Measurements from ENCODE around the gene SYNM.

The SYNM gene

DNA sequence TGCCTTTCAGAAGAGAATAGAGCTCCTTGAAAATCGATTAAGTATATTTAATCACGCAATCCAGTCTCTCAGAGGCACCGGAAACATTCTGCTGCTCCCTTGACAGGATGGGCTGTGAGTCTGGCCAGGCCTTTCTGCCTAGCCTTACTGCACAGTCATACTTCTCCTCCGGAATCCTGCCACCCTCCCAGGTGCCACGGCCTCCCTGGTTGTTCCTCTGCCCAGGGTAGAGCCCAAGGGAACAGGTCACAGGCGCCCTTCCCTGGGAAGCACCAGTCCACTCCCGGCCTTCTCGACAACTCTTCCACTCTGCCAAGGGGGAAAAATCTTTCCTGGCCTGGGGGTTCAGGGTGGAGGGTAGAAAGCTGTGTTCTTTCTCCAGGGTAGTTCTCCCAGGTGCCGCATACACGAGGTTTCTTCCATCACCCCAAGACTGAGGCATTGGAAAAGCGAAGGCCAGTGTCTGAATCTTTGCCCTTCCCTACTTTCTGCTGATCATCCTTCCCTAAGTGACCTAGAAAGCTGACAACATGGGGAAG is 17.4 kb upstream of the SYNM start:
- H3K4me3 ChIP-seq (ENCODE audit: low read depth, low read length): no peak overlapping the region
- TF ChIP-seq CTCF (IDR thresholded peaks at IDR 0.05; ENCODE audit: borderline replicate concordance, insufficient read depth, low read depth, low read length): no peak

- TF ChIP-seq CTCF (IDR thresholded peaks at IDR 0.05; ENCODE audit: borderline replicate concordance, insufficient read depth, low read depth, low read length): no peak
- no peak overlapping the region for H3K4me3 ChIP-seq (ENCODE audit: low read depth, low read length)
Measured at GRCh38 chr15:99090011-99090699, 14.7 kb upstream of the SYNM start.

DNA sequence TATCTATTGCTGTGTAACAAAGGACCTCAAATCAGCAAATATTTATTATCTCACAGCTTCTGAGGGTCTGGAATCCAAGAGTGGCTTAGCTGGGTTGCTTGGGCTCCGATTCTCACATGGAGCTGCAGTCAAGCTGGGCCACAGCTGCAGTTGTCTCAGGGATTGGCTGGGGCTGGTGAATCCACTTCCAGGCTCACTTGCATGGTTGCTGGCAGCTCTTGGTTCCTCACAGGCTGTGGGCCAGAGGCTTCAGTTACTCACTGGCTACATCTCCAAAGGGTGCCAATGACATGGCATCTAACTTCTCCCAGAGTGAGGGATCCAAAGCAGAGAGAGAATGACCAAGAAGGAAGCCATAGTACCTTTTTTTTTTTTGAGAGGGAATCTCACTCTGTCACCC is 13.9 kb upstream of the SYNM start:
- H3K4me3 ChIP-seq (ENCODE audit: low read depth, low read length): no peak overlapping the region
- no peak for TF ChIP-seq CTCF (IDR thresholded peaks at IDR 0.05; ENCODE audit: borderline replicate concordance, insufficient read depth, low read depth, low read length)

GRCh38 chr15:99092554-99093172 is 12.2 kb upstream of the SYNM start:
- no peak for TF ChIP-seq CTCF (IDR thresholded peaks at IDR 0.05; ENCODE audit: borderline replicate concordance, insufficient read depth, low read depth, low read length)
- no peak overlapping the region for H3K4me3 ChIP-seq (ENCODE audit: low read depth, low read length)

- no peak for TF ChIP-seq CTCF (IDR thresholded peaks at IDR 0.05; ENCODE audit: borderline replicate concordance, insufficient read depth, low read depth, low read length)
- H3K4me3 ChIP-seq (ENCODE audit: low read depth, low read length): no peak overlapping the region
Measured at GRCh38 chr15:99095626-99096025, 9.3 kb upstream of the SYNM start.

GRCh38 chr15:99096173-99096893 is 8.5 kb upstream of the SYNM start:
- no peak for TF ChIP-seq CTCF (IDR thresholded peaks at IDR 0.05; ENCODE audit: borderline replicate concordance, insufficient read depth, low read depth, low read length)

More at GRCh38 chr15:99096173-99096893, 8.5 kb upstream of the SYNM start:
- H3K4me3 ChIP-seq (ENCODE audit: low read depth, low read length): no peak overlapping the region

Measured in GM12875 (cell line).